Upper lobe of right lung (tissue), 1 donor: ENCODE data around the gene PDGFRB. TPM values are rescaled to one million over a fixed set of nuclear protein-coding genes. Genes with fewer than 3 reads are reported as not detected.

Source experiments
- ATAC-seq: fragments of 200-7000 bp; cut with Tn5 transposase; one replicate; pipeline ENCODE4 v1.9.1; 2020; ENCODE audit warnings: mild to moderate bottlenecking, moderate library complexity
- DNase-seq: peaks from one replicate; pipeline ENCODE4 v3.0.0-alpha.2; 2020
- H3K27ac ChIP-seq: fragments of 200-600 bp; one replicate; pipeline ENCODE4 v1.8.0; 2022
- H3K27me3 ChIP-seq: fragments of 200-600 bp; one replicate; pipeline ENCODE4 v1.8.0; 2022; ENCODE audit warnings: mild to moderate bottlenecking
- H3K36me3 ChIP-seq: fragments of 200-600 bp; one replicate; pipeline ENCODE4 v1.8.0; 2022
- H3K4me1 ChIP-seq: fragments of 200-600 bp; one replicate; pipeline ENCODE4 v1.8.0; 2022
- H3K4me3 ChIP-seq: fragments of 200-600 bp; one replicate; pipeline ENCODE4 v1.8.0; 2022; ENCODE audit warnings: mild to moderate bottlenecking
- H3K9me3 ChIP-seq: fragments of 200-600 bp; one replicate; pipeline ENCODE4 v1.8.0; 2022
- CTCF ChIP-seq: fragments of 200-600 bp; IDR thresholded peaks from one replicate; pipeline ENCODE4 v1.8.0; 2022; ENCODE audit warnings: antibody characterized with exemption
- intact Hi-C: fragments of 100-400 bp; cut with DNase I; formaldehyde crosslinking; loops from one replicate; pipeline ENCODE4 v1.11.0; 2022
- total RNA-seq: library from RNA; stranded (reverse); fragmentation: NEBNext Ultra II Directional; extraction: Animal tissue kit (Norgen Biotek cat#: 25700); gene quantifications from one replicate; pipeline ENCODE4 v1.2.1, GENCODE V29; 2021
- donor health status: DM: no; HTN: yes; CAD: no; lungs with severe emphysema.

The PDGFRB gene
- total RNA-seq, 1 donor from 2014 or later: 120 TPM

GRCh38 chr5:150166037-150166649 lies 10.5 kb upstream of the PDGFRB start:
- TF ChIP-seq CTCF: no peak
- DNase-seq (no peak), ATAC-seq (no peak)
- intact Hi-C loops: loop anchor here (5.0 kb wide), 1 partner anchor 51 kb away; no protein-coding TSS in a partner anchor
- Histone ChIP-seq H3K27ac (no peak overlapping the region), H3K4me3 (no peak overlapping the region), H3K9me3 (no peaks in the 10 kb centered on the region), H3K4me1 (peaks cover 2% of the 10 kb centered on the region), H3K27me3 (peaks cover 12% of the 10 kb centered on the region), H3K36me3 (no peaks in the 10 kb centered on the region)

GRCh38 chr5:150164211-150164980 lies 8.8 kb upstream of the PDGFRB start:
- Histone ChIP-seq H3K27ac (peak overlapping the region; percentile 24), H3K4me3 (no peak overlapping the region), H3K9me3 (no peaks in the 10 kb centered on the region), H3K27me3 (peaks cover 12% of the 10 kb centered on the region), H3K4me1 (peaks cover 2% of the 10 kb centered on the region), H3K36me3 (no peaks in the 10 kb centered on the region)
- intact Hi-C loops: no loop called here
- ATAC-seq (no peak), DNase-seq (no peak)
- TF ChIP-seq CTCF: no peak

GRCh38 chr5:150163547-150164059 lies 8.0 kb upstream of the PDGFRB start:
- TF ChIP-seq CTCF: no peak
- Histone ChIP-seq H3K27ac (peak overlapping the region; percentile 24), H3K27me3 (peaks cover 12% of the 10 kb centered on the region), H3K4me1 (peaks cover 2% of the 10 kb centered on the region), H3K9me3 (no peaks in the 10 kb centered on the region), H3K4me3 (no peak overlapping the region), H3K36me3 (no peaks in the 10 kb centered on the region)
- intact Hi-C loops: no loop called here
- DNase-seq (no peak), ATAC-seq (peak; percentile 4)

- no peaks in the 10 kb centered on the region for H3K36me3 ChIP-seq
- H3K27me3 ChIP-seq: peaks cover 12% of the 10 kb centered on the region
- no peak overlapping the region for H3K4me3 ChIP-seq
- no peak for DNase-seq
- H3K4me1 ChIP-seq: peaks cover 2% of the 10 kb centered on the region
- H3K27ac ChIP-seq: no peak overlapping the region
- intact Hi-C loops: no loop called here
- no peak for TF ChIP-seq CTCF
- no peak for ATAC-seq
- no peaks in the 10 kb centered on the region for H3K9me3 ChIP-seq
These were observed 7.4 kb upstream of the PDGFRB start for GRCh38 chr5:150163035-150163434.

- DNase-seq: no peak
These were observed 6.5 kb upstream of the PDGFRB start for GRCh38 chr5:150162142-150162513.

More at GRCh38 chr5:150162142-150162513, 6.5 kb upstream of the PDGFRB start:
- H3K27ac ChIP-seq: peak overlapping the region; percentile 17
- H3K9me3 ChIP-seq: no peaks in the 10 kb centered on the region
- H3K27me3 ChIP-seq: peaks cover 6% of the 10 kb centered on the region
- H3K36me3 ChIP-seq: no peaks in the 10 kb centered on the region
- H3K4me3 ChIP-seq: no peak overlapping the region
- H3K4me1 ChIP-seq: peaks cover 2% of the 10 kb centered on the region
- no peak for TF ChIP-seq CTCF
- ATAC-seq: no peak
- intact Hi-C loops: no loop called here
